Measurements from ENCODE around the gene KDM5C. TPM values are rescaled to one million over a fixed set of nuclear protein-coding genes. Genes with fewer than 3 reads are reported as not detected.

Gene KDM5C
- total RNA-seq, 1 experiment from 2014 or later: 98.7 TPM

GRCh38 chrX:53195401-53195800 is 29.6 kb downstream of the KDM5C start:
- no peak overlapping the region for H3K4ac ChIP-seq (ENCODE audit: low read depth, low read length)

More at GRCh38 chrX:53195401-53195800, 29.6 kb downstream of the KDM5C start:
- Histone ChIP-seq H3K79me1 (ENCODE audit: insufficient read depth, low read depth, low read length, poor library complexity, severe bottlenecking) (no peaks in the 10 kb centered on the region), H2BK5ac (ENCODE audit: insufficient read length, low read length) (no peak overlapping the region), H3K27ac (ENCODE audit: insufficient read length, low read depth, low read length) (no peak overlapping the region), H4K20me1 (ENCODE audit: control insufficient read depth, insufficient read depth, insufficient read length) (peaks cover 4% of the 10 kb centered on the region), H3K23me2 (ENCODE audit: insufficient read length, low read depth, low read length, poor library complexity, severe bottlenecking) (no peaks in the 10 kb centered on the region), H3K27me3 (ENCODE audit: insufficient read depth, low read length) (no peaks in the 10 kb centered on the region), H3K14ac (ENCODE audit: insufficient read depth, low read length) (no peak overlapping the region), H4K8ac (replicated peaks; ENCODE audit: insufficient read length, low read depth, low read length) (no peak overlapping the region), H2AFZ (ENCODE audit: low read length) (no peak overlapping the region), H3K4me1 (ENCODE audit: insufficient read depth, low read length) (no peaks in the 10 kb centered on the region), H2BK20ac (ENCODE audit: low read depth, low read length, poor library complexity, severe bottlenecking) (no peak overlapping the region), H2AK5ac (ENCODE audit: insufficient read length, low read length) (no peak overlapping the region), H2BK15ac (ENCODE audit: low read depth, low read length) (no peak overlapping the region), H2BK120ac (ENCODE audit: low read depth, low read length, poor library complexity, severe bottlenecking) (no peak overlapping the region), H3K4me2 (ENCODE audit: insufficient read depth, insufficient read length, low read length) (no peak overlapping the region), H3K18ac (ENCODE audit: insufficient read length, low read depth, low read length) (no peak overlapping the region), H3K9ac (ENCODE audit: extremely low read depth, insufficient read length, low read length) (no peak overlapping the region), H3K23ac (ENCODE audit: insufficient read length, low read depth, low read length) (no peak overlapping the region), H4K91ac (ENCODE audit: insufficient read length, low read depth, low read length) (no peak overlapping the region), H3T11ph (ENCODE audit: low read length) (no peak overlapping the region), H3K79me2 (ENCODE audit: insufficient read depth, low read length) (no peaks in the 10 kb centered on the region), H3K9me3 (ENCODE audit: control insufficient read depth, low read depth, low read length) (no peaks in the 10 kb centered on the region), H2BK12ac (ENCODE audit: insufficient read length, low read depth, low read length) (no peak overlapping the region), H4K5ac (ENCODE audit: insufficient read length, low read depth, low read length) (no peak overlapping the region), H3K56ac (ENCODE audit: insufficient read length, low read depth, low read length) (no peak overlapping the region)
- peaks cover 2% of the 10 kb centered on the region; the same call in 1 of the 2 replicates for H3K27me3 Mint-ChIP-seq (ENCODE audit: low read depth)
- H3K9me3 Mint-ChIP-seq: peaks cover 16 to 71% of the 10 kb centered on the region in 2 experiments
- TF ChIP-seq, protein P1, sequence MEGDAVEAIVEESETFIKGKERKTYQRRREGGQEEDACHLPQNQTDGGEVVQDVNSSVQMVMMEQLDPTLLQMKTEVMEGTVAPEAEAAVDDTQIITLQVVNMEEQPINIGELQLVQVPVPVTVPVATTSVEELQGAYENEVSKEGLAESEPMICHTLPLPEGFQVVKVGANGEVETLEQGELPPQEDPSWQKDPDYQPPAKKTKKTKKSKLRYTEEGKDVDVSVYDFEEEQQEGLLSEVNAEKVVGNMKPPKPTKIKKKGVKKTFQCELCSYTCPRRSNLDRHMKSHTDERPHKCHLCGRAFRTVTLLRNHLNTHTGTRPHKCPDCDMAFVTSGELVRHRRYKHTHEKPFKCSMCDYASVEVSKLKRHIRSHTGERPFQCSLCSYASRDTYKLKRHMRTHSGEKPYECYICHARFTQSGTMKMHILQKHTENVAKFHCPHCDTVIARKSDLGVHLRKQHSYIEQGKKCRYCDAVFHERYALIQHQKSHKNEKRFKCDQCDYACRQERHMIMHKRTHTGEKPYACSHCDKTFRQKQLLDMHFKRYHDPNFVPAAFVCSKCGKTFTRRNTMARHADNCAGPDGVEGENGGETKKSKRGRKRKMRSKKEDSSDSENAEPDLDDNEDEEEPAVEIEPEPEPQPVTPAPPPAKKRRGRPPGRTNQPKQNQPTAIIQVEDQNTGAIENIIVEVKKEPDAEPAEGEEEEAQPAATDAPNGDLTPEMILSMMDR (conservative IDR thresholded peaks at IDR 0.05): no peak
- no peak for DNase-seq
- no peak overlapping the region for H3K27ac Mint-ChIP-seq
- no peak overlapping the region for H3K4me3 Mint-ChIP-seq
- no CpG with 5 or more reads among the region's 2 CpGs for WGBS (ENCODE audit: extremely low coverage, insufficient read length, low lambda C conversion rate)
- H3K4me1 Mint-ChIP-seq: no peaks in the 10 kb centered on the region
- peaks cover 60 to 75% (median 69%) of the 10 kb centered on the region in 3 experiments for H3K36me3 Mint-ChIP-seq (ENCODE audit: insufficient read depth in 1 of 3, low read depth in 3 of 3)
